GM10266 (cell line): Measurements from ENCODE around the gene GFOD1.
A peak's percentile ranks its signal among the peaks of the same experiment; 100 is the strongest.
"Not testable (repeated sequence)": the region's sequence is repeated elsewhere in the genome, so short reads cannot be mapped to it uniquely, and the experiment has no call there.

ENCODE experiments used
- DNase-seq: peaks from one replicate; pipeline ENCODE4 v3.0.0; 2012; ENCODE audit errors: extremely low spot score
- TF ChIP-seq, protein P1 (sequence below): IDR thresholded peaks from 2 replicates; pipeline ENCODE4 v1.5.1; 2012; ENCODE audit warnings: mild to moderate bottlenecking, low read depth; ENCODE audit not compliant: control insufficient read depth, insufficient read depth; ENCODE audit errors: missing control alignments

GFOD1 gene

DNA sequence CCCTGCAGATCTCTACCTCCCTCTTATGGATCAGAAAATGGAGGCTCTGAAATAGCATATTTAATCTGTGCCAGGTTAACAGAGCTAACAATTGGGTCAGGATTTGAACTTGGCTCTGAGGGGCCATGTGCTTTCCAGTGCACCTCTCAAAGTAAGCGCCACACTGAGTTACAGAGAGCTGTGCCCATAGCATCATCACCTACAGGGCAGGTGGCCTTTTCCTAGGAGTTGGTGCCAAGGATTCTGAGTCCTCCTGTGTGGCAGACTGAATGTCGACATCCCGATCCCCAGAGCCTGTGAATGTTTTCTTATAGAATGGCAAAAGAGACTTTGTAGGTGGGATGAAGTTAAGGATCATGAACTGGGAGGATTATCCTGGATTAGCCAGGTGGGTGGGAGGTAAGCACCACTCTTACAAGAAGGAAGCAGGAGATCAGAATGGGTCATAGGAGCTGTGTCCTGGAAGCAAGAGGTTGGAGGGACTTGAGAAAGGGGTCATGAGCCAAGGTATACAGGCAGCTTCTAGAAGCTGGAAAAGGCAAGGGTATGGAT is 91.1 kb downstream of the GFOD1 start:
- TF ChIP-seq, protein P1, sequence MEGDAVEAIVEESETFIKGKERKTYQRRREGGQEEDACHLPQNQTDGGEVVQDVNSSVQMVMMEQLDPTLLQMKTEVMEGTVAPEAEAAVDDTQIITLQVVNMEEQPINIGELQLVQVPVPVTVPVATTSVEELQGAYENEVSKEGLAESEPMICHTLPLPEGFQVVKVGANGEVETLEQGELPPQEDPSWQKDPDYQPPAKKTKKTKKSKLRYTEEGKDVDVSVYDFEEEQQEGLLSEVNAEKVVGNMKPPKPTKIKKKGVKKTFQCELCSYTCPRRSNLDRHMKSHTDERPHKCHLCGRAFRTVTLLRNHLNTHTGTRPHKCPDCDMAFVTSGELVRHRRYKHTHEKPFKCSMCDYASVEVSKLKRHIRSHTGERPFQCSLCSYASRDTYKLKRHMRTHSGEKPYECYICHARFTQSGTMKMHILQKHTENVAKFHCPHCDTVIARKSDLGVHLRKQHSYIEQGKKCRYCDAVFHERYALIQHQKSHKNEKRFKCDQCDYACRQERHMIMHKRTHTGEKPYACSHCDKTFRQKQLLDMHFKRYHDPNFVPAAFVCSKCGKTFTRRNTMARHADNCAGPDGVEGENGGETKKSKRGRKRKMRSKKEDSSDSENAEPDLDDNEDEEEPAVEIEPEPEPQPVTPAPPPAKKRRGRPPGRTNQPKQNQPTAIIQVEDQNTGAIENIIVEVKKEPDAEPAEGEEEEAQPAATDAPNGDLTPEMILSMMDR = no peak
- no peak for DNase-seq

- peak; percentile 49 for DNase-seq
- TF ChIP-seq, protein P1 = no peak
Observed at GRCh38 chr6:13395272-13396237, 91.8 kb downstream of the GFOD1 start.

- DNase-seq = no peak
- TF ChIP-seq, protein P1 = no peak
Observed at GRCh38 chr6:13392462-13392861, 94.9 kb downstream of the GFOD1 start.

DNA sequence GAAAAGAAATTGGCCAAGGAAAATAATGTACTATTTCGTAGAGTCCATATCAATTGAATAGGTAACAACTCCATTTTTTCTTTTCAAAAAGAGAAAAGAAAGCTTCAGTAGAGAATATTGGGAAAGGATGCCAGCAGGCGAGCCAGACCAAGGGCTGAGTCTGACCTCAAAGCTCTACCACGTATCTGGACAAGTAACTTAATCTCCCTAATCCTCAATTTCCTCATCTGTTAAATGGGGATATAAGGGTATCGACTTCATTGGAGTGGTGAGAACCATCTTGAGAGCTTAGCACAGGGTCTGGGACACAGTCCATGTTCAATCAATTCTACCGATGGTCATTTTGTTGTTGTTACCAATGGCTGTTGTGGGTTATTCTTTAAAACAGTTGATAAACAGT is 95.9 kb downstream of the GFOD1 start:
- DNase-seq = no peak
- TF ChIP-seq, protein P1 = no peak

DNA sequence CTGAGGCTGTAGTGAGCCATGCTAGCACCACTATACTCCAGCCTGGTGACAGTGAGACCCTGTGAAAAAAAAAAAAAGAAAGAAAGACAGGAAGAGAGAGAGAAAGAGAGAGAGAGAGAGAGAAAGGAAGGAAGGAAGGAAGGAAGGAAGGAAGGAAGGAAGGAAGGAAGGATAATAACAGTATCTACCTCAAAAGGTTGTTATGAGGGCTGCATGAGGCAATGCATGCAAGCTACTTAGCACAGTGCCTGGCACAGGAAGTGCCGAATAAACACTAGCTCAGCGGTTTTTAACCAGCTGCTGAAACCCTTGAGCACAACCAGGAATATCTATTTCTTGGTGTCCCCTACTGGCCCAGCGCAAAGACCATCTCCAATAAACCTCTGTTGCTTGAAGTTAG is 96.7 kb downstream of the GFOD1 start:
- DNase-seq = no peak
- TF ChIP-seq, protein P1 = no peak

- not testable (repeated sequence) for DNase-seq
Observed at GRCh38 chr6:13389237-13389636, 98.2 kb downstream of the GFOD1 start.

- DNase-seq = not testable (repeated sequence)
Observed at GRCh38 chr6:13388769-13389168, 98.6 kb downstream of the GFOD1 start.

GRCh38 chr6:13384966-13385365 is 102.4 kb downstream of the GFOD1 start:
- no peak for DNase-seq
- TF ChIP-seq, protein P1 = no peak
